Measurements from ENCODE around the gene GCC2.
"Not testable (repeated sequence)": the region's sequence is repeated elsewhere in the genome, so short reads cannot be mapped to it uniquely, and the experiment has no call there.

The GCC2 gene

DNA sequence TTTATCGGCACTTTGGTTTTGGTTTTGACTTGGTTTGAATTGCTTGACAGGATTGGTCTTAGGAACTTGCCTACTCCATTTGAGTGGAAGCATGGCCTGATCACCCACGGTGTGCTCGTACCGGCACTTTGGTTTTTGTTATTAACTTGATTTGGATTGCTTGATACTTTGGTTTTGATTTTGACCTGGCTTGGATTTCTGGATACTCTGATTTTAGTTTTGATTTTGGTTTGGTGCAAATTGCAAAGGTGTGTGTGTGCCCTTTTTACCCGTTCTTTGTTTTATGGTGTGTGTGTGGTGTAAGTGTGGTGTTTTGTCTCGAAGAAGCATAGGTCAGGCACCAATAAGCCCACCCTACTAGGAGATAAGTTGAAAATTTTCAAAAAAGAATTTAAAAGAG is 75.7 kb downstream of the GCC2 start:
- DNase-seq (ENCODE audit: low read depth, low spot score) = not testable (repeated sequence)

DNA sequence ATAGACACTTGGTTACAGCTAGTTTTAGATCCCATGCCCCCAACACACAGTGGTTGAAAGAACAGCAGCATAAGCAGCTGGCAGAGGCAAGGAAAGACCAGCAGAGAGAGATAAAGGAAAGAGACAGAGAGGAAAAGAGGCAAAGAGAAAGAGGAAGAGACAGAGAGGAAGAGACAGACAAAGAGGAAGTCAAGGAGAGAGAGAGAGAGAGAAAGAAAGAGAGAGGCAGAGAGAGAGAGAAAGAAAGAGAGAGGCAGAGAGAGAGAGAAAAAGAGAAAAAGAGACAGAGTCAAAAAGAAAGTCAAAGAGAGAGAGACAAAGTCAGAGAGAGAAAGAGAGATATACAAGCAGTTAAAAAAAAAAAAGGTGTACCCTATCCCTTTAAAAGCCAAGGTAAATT is 76.3 kb downstream of the GCC2 start:
- DNase-seq (ENCODE audit: low read depth, low spot score) = not testable (repeated sequence)

DNA sequence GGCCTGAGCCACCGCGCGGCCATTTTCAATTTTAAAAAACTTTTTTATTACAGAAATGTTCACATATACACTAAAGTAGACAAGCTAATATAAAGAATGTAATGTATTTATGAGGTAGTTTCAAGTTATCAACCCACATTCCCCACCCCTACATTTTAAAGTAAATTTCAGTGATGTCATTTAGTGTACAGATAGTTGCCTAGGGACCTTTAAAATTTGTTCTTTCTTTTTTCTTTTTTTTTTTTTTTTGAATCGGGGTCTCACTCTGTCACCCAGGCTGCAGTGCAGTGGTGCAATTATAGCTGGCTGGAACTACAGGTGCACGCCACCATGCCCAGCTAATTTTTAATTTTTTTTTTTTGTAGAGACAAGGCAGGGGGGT is 82.7 kb downstream of the GCC2 start:
- no peak for DNase-seq (ENCODE audit: low read depth, low spot score)

DNA sequence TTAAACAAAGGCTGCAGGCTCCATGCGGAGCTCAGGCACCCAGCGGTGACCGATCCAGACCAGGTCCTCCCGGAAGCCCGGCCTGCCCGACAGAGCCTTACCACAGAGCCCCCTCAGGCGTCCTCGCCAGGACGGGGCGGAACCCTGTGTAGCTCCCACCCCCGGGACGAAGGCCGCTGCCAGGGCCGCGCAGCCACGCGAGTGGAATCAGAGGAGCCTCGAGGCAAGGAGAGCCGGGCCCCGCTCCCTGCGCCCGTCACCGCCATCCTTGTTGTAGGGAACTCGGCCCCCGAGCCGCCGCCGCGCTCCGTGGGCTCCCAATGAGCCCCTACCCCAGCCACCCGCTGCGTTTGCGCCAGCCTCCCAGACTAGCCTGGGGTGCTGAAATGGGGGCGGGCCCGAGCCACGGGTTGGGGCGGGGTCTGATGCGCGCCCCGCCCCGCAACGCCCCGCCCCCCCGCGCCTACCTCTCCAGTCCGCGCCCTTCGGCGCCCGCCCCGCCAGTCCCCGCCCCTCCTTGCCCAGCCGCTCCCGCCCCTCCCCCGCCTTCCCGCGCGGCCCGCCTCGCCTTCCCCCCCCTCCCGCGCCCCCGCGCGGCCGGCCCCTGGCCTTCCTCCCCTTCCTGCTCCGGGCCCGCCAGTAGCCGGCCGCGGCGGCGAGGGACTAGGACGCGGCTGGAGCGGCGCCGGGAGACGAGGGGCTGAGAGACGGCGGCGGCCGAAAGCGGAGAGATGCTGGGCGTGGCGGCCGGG is 85.0 kb downstream of the GCC2 start, which contains the start of gene LIMS1:
Gene LIMS1, plus strand, starts transcription at position 639 of the 752 bp plus-strand sequence. Its CDS starts 93 bp downstream, at position 732.
- DNase-seq (ENCODE audit: low read depth, low spot score) = peak; percentile 96

DNA sequence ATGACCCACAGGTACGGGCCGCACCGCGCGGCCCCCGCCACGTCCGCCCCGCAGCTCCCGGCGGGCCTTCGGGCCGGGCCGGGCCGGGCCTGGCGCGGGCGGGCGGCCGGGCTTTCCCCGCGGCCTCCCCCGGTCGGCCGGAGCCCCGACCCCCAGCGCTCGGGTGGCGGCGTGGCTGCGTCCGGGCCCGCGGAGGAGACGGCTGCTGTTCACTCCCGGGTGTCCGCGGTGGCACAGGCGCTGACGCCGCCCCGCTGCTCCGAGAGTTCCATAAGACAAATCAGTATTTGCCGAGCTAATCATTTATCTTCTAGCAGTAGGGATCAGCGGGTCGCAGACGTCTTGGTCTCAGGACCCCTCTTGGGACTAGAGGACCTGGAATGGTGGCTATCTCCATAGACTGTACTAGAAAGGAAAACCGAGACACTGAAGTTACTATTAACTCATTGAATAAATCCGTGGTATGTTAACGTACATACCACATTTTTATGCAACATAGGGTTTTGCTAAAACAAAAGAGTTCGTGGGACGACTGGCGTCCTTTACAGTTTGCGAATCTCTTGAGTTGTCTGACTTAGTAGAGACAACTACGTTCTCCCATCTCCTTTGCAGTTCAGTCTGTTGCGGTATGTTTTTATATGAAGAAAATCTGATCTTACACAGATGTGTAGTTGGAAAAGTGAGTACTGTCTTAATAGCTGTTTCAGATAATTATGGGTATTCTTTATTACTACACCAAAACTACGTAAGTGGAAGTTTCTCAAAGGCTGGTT is 85.8 kb downstream of the GCC2 start:
- DNase-seq (ENCODE audit: low read depth, low spot score) = peak; percentile 58

DNA sequence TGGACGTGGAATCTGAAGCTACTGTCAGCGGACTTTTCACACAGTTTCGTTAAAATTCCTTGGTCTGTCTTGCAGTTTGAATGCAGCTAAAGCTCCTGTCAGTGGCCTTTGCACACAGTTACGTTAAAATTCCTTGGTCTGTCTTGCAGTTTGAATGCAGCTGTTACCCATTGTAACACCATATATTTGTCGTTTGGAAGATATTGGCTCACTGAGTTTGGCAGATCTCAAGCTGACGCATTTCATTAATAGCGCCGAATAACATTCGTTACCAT is 86.3 kb downstream of the GCC2 start:
- DNase-seq (ENCODE audit: low read depth, low spot score) = peak; percentile 17

DNA sequence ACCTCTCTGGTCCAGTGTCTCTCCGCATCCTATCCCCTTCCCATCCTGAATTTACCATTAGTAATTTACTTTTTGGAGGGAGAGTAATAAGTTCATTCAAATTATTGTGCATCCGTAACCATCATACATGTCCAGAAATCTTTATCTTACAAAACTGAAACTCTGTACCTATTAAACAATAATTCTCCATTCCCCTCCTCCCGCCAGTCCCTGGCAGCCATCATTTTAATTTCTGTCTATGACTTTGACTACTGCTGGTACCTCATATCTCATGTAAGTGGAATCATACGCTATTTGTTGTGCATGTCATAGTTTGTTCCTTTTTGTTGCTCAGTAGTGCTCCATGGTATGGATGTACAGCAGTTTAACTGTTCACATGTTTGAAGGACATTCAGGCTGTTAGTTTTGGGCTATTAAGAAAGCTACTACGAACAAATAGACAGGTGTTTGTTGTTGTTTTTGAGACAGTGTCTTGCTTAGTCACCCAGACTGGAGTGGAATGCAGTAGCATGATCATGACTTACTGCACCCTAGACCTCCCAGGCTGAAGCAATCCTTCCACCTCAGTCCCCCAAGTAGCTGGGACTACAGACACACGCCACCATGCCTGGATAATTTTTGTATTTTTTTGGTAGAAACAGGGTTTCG is 87.3 kb downstream of the GCC2 start:
- peak; percentile 51 for DNase-seq (ENCODE audit: low read depth, low spot score)

DNA sequence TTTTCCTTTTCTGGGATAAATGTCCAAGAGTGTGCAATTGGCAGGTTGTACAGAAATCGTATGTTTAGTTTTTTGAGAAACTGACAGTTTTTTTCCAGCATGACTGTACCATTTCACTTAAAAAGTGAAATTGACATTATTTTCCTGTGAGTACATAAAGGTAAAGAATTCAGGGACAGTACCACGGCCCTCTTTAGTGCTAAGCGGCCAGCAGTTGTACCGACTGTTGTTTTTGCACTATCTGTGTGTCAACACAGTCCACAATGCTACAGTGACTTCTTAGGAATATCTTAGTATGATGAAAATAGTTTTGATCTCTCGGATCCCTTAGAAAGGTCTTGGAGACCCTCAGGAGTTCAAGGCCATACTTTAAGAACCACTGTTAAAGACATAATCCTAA is 87.9 kb downstream of the GCC2 start:
- no peak for DNase-seq (ENCODE audit: low read depth, low spot score)

DNA sequence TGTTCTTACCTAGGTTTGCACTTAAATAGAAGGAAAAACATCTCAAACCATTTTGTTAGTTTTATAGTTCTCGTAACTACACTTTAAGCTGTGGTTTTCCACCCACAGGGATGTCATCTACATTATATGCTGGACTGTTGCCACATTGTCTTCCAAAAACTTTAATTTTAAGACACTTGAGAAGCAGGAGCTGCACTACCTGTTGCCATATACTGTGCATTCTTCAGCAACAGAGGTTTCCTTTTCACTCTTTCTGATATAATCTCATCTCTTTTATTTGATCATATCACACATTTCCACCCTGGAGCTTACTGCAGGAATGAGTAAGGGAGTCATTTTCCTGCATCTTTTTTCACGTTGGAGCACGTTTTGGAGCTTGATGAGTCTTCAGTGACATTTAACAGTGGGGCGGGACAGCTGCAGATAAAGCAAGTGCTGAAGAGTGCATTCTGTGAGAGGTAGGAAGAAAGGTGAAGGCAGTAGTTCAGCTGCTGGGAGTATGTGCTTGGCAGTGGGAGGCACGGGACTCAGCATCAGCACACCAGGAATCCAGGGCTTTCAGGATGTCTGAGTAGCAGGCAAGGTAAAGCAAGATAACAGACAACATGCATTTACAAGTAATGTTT is 89.1 kb downstream of the GCC2 start:
- no peak for DNase-seq (ENCODE audit: low read depth, low spot score)

DNA sequence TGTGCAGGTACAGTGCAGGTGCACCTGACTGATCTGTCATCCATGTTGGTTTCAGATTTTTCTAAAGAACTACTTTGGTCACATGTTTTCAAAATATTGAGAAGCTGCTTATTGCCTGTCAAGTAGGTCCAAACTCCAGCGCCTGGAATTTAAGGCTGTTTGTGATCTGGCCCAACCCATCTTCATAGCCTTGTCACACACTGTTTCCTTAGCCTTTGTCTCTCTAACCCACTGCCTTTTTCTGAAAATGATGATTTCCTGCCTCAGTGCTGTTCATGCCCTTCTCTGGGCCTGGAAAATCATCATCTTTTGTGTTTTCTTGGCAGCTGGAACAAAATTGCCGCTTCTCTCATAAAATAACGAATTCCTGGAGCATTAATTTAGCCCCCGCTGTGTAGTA is 92.4 kb downstream of the GCC2 start:
- no peak for DNase-seq (ENCODE audit: low read depth, low spot score)

DNA sequence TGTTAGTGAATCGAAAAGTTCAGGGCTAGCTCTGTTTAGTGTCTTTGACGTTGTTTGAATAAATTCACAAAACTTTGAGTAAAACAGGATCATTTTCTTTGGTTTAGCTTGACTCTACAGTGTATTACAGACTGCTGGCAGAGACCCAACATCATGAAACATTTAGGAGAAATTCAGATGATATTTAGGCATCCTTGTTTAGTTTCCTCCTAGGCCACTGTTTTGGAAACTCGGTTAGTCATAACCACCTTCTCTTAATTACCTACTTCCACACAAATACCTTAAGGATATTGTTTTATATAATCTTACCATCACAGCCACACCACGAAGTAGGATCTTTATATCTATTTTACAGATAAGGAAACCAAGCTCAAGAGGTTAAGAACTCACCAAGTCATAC is 93.1 kb downstream of the GCC2 start:
- peak; percentile 47 for DNase-seq (ENCODE audit: low read depth, low spot score)

DNA sequence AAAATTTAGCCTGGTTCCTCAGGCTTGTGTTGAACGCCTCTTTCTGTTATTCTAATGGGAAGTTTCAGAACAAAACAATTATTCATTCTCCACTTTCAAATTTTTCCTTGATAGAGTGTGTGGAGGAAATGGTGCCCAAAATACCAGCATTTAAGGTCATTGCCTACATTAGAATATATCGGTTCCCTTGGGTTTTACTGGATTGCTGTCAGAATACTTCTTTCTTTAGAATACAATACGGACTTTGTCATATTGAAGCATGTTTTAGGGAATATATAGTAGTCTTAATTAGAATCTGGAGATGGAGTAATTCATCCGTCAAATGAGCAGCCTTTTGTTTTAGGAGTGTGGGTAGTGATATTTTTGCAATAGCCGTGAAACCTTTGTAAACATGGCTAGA is 98.6 kb downstream of the GCC2 start:
- no peak for DNase-seq (ENCODE audit: low read depth, low spot score)

DNA sequence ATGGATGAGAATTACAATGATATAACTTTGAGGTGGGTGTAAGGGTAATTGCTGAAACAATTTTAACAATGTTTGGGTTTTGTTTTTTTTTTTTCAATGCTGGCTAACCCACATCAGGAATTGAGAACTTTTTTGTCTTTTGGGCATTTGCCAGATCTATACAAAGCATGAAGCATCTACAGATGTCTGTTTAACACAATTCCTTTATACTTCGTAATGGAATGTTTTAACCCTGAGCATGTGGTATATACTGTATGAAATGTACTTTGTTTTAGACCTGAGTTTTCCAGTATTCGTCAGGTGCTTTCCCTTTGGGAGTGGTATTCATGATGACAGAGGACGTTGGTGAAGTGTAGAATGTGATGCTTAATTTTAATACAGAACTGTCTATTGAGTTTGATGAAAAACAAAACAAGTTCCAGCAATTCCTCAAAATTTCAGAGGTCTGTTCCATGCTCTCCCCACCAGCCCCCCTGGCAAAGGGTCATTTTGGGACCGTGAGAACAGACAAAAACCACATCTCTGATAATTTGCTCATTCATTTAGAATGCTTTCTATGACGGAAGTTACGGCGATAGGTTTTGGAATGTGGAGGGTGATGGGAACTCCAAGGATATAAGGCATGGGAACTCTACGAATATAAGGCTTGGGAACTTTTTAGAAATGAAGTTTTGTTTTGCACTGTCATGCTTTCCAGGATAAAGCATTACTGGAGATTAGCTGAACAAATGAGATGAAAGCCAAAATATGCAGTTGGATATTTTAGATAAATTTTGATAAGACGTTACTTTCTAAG is 99.4 kb downstream of the GCC2 start:
- peak; percentile 65 for DNase-seq (ENCODE audit: low read depth, low spot score)

DNA sequence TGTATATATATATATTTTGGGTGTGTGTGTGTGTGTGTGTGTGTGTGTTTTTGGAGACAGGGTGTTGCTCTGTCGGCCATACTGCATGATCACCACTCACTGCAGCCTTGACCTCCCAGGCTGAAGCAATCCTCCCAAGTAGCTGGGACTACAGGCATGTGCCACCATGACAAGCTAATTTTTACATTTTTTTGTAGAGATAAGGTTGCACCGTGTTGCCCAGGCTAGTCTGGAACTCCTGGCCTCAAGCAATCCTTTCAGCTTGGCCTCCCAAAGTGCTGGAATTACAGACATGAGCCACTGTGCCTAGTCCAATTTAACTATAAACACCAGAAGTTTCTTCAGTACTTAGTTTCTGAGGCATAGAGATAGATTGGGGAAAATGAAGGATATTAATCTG is 103.6 kb downstream of the GCC2 start:
- DNase-seq (ENCODE audit: low read depth, low spot score) = no peak

DNA sequence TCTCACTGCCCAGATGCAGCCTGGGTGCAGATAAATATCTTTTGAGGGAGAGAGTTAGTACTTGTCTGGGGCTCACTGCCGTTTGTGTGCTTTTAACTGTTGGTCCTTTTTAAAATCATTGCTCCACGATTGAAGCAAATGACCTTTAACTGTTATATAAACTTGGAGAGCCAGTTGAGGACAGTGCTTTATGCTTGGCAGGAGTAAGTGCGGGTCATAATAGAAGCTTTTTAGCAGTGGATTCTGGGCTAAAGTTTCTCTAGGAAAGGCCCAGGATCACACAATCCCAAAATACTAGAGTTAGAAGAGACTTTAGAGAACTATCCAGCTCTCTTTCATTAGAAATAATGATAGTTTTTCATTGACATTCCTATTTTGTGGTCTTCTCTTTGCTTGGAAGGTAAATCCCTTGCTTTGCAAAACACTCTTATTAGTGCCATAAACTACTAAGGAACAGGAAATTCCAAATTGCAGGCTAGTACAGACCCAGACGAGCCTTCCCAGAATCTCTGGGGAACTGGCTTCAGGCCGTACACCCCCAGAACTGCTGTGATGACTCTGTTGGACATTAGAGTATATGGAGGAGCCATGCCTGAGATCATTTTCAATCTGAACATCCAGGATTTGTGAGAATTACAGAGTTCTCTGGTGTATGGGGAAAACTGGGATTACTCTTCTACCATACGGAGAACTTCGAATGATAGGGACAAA is 104.4 kb downstream of the GCC2 start:
- DNase-seq (ENCODE audit: low read depth, low spot score) = no peak

DNA sequence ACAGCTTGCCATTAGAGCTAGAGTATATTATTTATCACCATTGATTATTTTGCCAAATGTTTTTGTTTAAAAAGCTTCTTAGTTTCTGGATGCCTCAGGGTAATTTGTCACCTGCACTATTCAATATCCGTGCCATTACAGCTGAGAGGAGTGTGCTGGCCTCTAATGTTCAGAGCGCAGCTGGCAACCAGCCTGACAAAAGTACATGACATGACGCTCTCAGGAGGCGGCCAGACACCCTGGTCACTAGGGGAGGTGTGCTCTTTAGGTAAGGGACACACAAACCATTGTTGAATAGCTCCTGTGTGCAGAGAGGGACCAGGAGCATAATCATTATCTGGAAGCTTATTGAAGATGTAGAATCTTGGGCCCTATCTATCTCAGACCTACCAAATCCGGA is 105.5 kb downstream of the GCC2 start:
- DNase-seq (ENCODE audit: low read depth, low spot score) = no peak

DNA sequence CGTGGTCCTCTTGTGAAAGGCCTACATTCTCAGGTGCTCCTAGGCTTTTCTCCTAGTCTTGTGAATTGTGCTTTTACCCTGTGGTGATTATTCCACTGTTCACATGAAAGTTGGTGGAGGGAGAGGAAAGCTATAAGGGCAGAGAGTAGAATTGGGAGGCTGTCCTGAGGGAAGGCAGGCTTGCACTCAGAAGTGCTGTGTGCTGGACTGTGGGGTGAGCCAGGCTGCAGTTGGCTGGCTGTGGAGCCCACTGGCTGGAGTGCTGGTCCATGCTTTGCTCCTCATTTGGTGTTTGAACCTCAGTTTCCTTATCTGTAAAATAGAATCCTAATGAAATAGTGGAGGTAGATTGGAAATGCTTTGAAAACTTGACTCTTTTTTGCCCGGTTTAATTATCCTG is 106.6 kb downstream of the GCC2 start:
- DNase-seq (ENCODE audit: low read depth, low spot score) = no peak

DNA sequence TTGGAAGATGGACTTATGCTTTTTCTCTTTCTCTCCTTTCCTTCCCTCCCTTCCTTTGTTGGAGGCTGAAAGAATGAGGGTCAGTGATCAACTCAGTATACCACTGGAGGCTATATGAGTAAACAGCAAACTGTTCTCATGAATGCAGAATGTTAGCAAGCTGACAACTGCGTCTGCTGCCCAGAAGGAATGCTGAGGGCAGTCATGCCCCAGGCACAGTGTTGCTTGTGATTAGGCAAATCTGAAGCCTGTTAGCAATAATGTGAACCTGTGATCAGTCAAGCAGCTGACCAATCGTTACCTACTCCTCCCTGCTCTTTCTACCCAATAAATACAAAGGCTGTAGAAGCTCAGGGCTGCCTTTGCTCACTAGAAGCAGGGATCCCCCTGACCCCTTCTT is 107.6 kb downstream of the GCC2 start:
- DNase-seq (ENCODE audit: low read depth, low spot score) = peak; percentile 61
